Ishikawa (cell line): ENCODE data around the gene TRIP6.

Source experiments
- CEBPB ChIP-seq: IDR thresholded peaks from 2 replicates; pipeline ENCODE4 v1.6.1; 2012
- CREB1 ChIP-seq: IDR thresholded peaks from 2 replicates; pipeline ENCODE4 v1.6.1; 2012; ENCODE audit warnings: low read depth
- EP300 ChIP-seq: IDR thresholded peaks from 2 replicates; pipeline ENCODE4 v1.6.1; 2012; ENCODE audit warnings: borderline replicate concordance
- FOXM1 ChIP-seq: IDR thresholded peaks from 2 replicates; pipeline ENCODE4 v1.6.1; 2012; ENCODE audit warnings: low read depth, borderline replicate concordance
- MAX ChIP-seq: IDR thresholded peaks from 2 replicates; pipeline ENCODE4 v1.6.1; 2012
- NFIC ChIP-seq: IDR thresholded peaks from 2 replicates; pipeline ENCODE4 v1.6.1; 2012
- RAD21 ChIP-seq: IDR thresholded peaks from 2 replicates; pipeline ENCODE4 v1.6.1; 2012; ENCODE audit warnings: low read depth
- REST ChIP-seq: IDR thresholded peaks from 2 replicates; pipeline ENCODE4 v1.6.1; 2012; ENCODE audit warnings: low read depth, mild to moderate bottlenecking
- TAF1 ChIP-seq: IDR thresholded peaks from 2 replicates; pipeline ENCODE4 v1.6.1; 2012; ENCODE audit warnings: low read depth, mild to moderate bottlenecking
- TCF12 ChIP-seq: IDR thresholded peaks from 2 replicates; pipeline ENCODE4 v1.6.1; 2012; ENCODE audit warnings: low read depth
- TEAD4 ChIP-seq: IDR thresholded peaks from 2 replicates; pipeline ENCODE4 v1.6.1; 2012
- USF1 ChIP-seq: IDR thresholded peaks from 2 replicates; pipeline ENCODE4 v1.6.1; 2012
- YY1 ChIP-seq: IDR thresholded peaks from 2 replicates; pipeline ENCODE4 v1.6.1; 2012; ENCODE audit warnings: low read depth
- ZBTB7A ChIP-seq: IDR thresholded peaks from 2 replicates; pipeline ENCODE4 v1.6.1; 2012; ENCODE audit warnings: low read depth

DNA sequence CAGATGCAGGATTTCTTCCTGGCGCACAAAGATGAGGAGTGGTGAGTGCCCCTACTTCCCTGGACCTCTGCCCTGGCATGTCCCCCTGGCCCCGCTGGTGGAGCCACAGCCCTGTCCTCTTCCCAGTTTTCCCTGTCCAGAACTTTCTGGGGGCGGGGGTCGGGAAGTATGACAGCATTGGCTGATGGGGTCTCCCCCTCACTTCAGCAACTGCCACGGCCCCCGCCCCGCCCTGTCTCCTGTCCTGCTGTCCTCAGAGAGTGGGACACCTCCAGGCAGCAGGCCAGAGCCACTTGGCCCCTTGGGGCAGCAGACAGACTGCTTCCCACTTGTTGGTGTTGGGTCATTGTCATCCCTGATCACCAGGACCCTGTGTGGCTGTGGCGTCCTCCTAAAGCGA, 15.0 kb downstream of the TRIP6 start:
- TF ChIP-seq TAF1 (no peak), RAD21 (no peak), MAX (no peak), CEBPB (no peak), EP300 (no peak), YY1 (no peak), REST (no peak), ZBTB7A (no peak), TCF12 (no peak), FOXM1 (no peak), USF1 (no peak), NFIC (no peak), CREB1 (no peak), TEAD4 (no peak)
